WTC11 (cell line): ENCODE data around the gene ERAS. TPM values are rescaled to one million over a fixed set of nuclear protein-coding genes. Genes with fewer than 3 reads are reported as not detected.

Source experiments
- ATAC-seq: fragments of 200-7000 bp; cut with Tn5 transposase; 2 replicates; pipeline ENCODE4 v1.10.0; 2021; ENCODE audit warnings: mild to moderate bottlenecking, moderate library complexity
- CTCF ChIA-PET: fragments of 300-600 bp; sonication (Branson Sonifier 250); formaldehyde crosslinking; loops from one replicate; lab custom pipeline; 2021; ENCODE audit warnings: antibody characterized with exemption; lab: Charles Lee
- POLR2A ChIA-PET: fragments of 350-600 bp; sonication (Branson Sonifier 250); formaldehyde crosslinking; loops from one replicate; lab custom pipeline; 2021; ENCODE audit warnings: antibody characterized with exemption; lab: Charles Lee
- DNase-seq: peaks from one replicate; pipeline ENCODE4 v3.0.0; 2021; ENCODE audit warnings: low spot score
- H3K27ac Mint-ChIP-seq: 2 replicates; pipeline ENCODE4 v1.8.0; 2021; ENCODE audit warnings: mixed read lengths
- H3K27me3 Mint-ChIP-seq: 2 replicates; pipeline ENCODE4 v1.8.0; 2021; ENCODE audit warnings: low read depth, mild to moderate bottlenecking, moderate library complexity, mixed read lengths
- H3K36me3 Mint-ChIP-seq: 2 replicates; pipeline ENCODE4 v1.8.0; 2021; ENCODE audit warnings: mixed read lengths
- H3K4me1 Mint-ChIP-seq: 2 replicates; pipeline ENCODE4 v1.8.0; 2022; ENCODE audit warnings: mixed read lengths
- H3K4me3 Mint-ChIP-seq: 2 replicates; pipeline ENCODE4 v1.8.0; 2021; ENCODE audit warnings: mild to moderate bottlenecking, moderate library complexity, mixed read lengths
- H3K9me3 Mint-ChIP-seq: 2 replicates; pipeline ENCODE4 v1.8.0; 2021; ENCODE audit warnings: mixed read lengths
- CBFB ChIP-seq: sonication (generic); formaldehyde crosslinking; IDR thresholded peaks from 2 replicates; pipeline ENCODE4 v1.8.1; 2022; ENCODE audit warnings: mild to moderate bottlenecking, low read depth, missing genetic modification reagents
- CREM ChIP-seq: sonication (generic); formaldehyde crosslinking; IDR thresholded peaks from 2 replicates; pipeline ENCODE4 v1.8.1; 2022; ENCODE audit warnings: mild to moderate bottlenecking, missing genetic modification reagents, moderate library complexity
- FOXP1 ChIP-seq: sonication (generic); formaldehyde crosslinking; IDR thresholded peaks from 2 replicates; pipeline ENCODE4 v1.8.0; 2022; ENCODE audit warnings: missing genetic modification reagents, mild to moderate bottlenecking, moderate library complexity, borderline replicate concordance
- GRHL2 ChIP-seq: fragments of 250-450 bp; sonication (Bioruptor Pico); IDR thresholded peaks from 2 replicates; pipeline ENCODE4 v1.8.0; 2022; ENCODE audit warnings: mild to moderate bottlenecking, moderate library complexity; ENCODE audit not compliant: insufficient replicate concordance, severe bottlenecking
- RELA ChIP-seq: sonication (generic); formaldehyde crosslinking; IDR thresholded peaks from 2 replicates; pipeline ENCODE4 v1.8.1; 2022; ENCODE audit warnings: missing genetic modification reagents, mild to moderate bottlenecking, borderline replicate concordance
- SMAD3 ChIP-seq: sonication (generic); formaldehyde crosslinking; IDR thresholded peaks from 2 replicates; pipeline ENCODE4 v1.8.0; 2022; ENCODE audit warnings: missing genetic modification reagents, mild to moderate bottlenecking, borderline replicate concordance
- SOX15 ChIP-seq: fragments of 250-450 bp; sonication (Bioruptor Pico); IDR thresholded peaks from 2 replicates; pipeline ENCODE4 v1.9.0; 2021; ENCODE audit warnings: mild to moderate bottlenecking
- ZNF671 ChIP-seq: fragments of 250-450 bp; sonication (Bioruptor Pico); IDR thresholded peaks from 2 replicates; pipeline ENCODE4 v1.8.0; 2021; ENCODE audit warnings: mild to moderate bottlenecking
- total RNA-seq: library from RNA; stranded (reverse); gene quantifications from 3 replicates; pipeline ENCODE4 v1.2.3, GENCODE V29; 2021
- TF ChIP-seq, protein P1 (sequence below): sonication (generic); formaldehyde crosslinking; IDR thresholded peaks from 2 replicates; pipeline ENCODE4 v1.8.0; 2022; ENCODE audit warnings: mild to moderate bottlenecking, missing genetic modification reagents
- TF ChIP-seq, protein P2 (sequence below): fragments of 250-450 bp; sonication (Bioruptor Pico); conservative IDR thresholded peaks from 2 replicates; pipeline ENCODE4 v1.9.0; 2021; ENCODE audit warnings: mild to moderate bottlenecking
- TF ChIP-seq, protein P3 (sequence below): sonication (generic); formaldehyde crosslinking; IDR thresholded peaks from 2 replicates; pipeline ENCODE4 v1.8.1; 2022; ENCODE audit warnings: mild to moderate bottlenecking, moderate library complexity, missing genetic modification reagents
- TF ChIP-seq, protein P4 (sequence below): sonication (generic); formaldehyde crosslinking; IDR thresholded peaks from 2 replicates; pipeline ENCODE4 v1.8.0; 2022; ENCODE audit warnings: mild to moderate bottlenecking, missing genetic modification reagents
- TF ChIP-seq, protein P5 (sequence below): sonication (generic); formaldehyde crosslinking; IDR thresholded peaks from 2 replicates; pipeline ENCODE4 v1.8.1; 2022; ENCODE audit warnings: low read depth, missing genetic modification reagents, borderline replicate concordance
- TF ChIP-seq, protein P6 (sequence below): sonication (generic); formaldehyde crosslinking; IDR thresholded peaks from 2 replicates; pipeline ENCODE4 v1.8.1; 2022; ENCODE audit warnings: missing genetic modification reagents, borderline replicate concordance
- TF ChIP-seq, protein P7 (sequence below): sonication (generic); formaldehyde crosslinking; conservative IDR thresholded peaks from 2 replicates; pipeline ENCODE4 v1.8.1; 2022; ENCODE audit warnings: mild to moderate bottlenecking, missing genetic modification reagents
- TF ChIP-seq, protein P8 (sequence below): fragments of 250-450 bp; sonication (Bioruptor Pico); IDR thresholded peaks from 2 replicates; pipeline ENCODE4 v1.9.0; 2021; ENCODE audit warnings: mild to moderate bottlenecking, borderline replicate concordance
- TF ChIP-seq, protein P9 (sequence below): sonication (generic); formaldehyde crosslinking; IDR thresholded peaks from 2 replicates; pipeline ENCODE4 v1.8.1; 2022; ENCODE audit warnings: low read depth, mild to moderate bottlenecking, moderate library complexity, missing genetic modification reagents, borderline replicate concordance

The ERAS gene
- total RNA-seq, 1 experiment from 2014 or later = not detected

DNA sequence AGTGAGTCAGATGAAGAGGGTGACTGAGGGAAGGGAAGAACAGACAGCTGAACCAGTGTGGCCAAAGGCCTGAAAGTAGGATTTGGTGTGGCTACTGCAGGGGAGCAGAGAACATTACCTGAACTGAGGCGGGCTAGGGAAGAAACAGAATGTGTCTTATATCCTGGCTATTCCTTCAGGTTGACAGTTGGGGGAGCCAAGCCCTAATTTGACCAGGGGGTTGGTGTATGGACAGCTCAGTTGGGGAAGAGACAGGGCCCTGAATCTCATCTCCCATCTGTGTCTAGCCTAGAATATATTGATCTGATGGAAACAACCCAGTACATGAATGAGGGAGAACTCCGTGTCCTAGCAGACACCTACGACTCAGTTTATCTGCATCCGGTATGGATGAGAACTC, 20.2 kb upstream of the ERAS start (continued):
- TF ChIP-seq, protein P1, sequence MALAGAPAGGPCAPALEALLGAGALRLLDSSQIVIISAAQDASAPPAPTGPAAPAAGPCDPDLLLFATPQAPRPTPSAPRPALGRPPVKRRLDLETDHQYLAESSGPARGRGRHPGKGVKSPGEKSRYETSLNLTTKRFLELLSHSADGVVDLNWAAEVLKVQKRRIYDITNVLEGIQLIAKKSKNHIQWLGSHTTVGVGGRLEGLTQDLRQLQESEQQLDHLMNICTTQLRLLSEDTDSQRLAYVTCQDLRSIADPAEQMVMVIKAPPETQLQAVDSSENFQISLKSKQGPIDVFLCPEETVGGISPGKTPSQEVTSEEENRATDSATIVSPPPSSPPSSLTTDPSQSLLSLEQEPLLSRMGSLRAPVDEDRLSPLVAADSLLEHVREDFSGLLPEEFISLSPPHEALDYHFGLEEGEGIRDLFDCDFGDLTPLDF (CRISPR knock-in tag) = no peak
- TF ChIP-seq, protein P2, sequence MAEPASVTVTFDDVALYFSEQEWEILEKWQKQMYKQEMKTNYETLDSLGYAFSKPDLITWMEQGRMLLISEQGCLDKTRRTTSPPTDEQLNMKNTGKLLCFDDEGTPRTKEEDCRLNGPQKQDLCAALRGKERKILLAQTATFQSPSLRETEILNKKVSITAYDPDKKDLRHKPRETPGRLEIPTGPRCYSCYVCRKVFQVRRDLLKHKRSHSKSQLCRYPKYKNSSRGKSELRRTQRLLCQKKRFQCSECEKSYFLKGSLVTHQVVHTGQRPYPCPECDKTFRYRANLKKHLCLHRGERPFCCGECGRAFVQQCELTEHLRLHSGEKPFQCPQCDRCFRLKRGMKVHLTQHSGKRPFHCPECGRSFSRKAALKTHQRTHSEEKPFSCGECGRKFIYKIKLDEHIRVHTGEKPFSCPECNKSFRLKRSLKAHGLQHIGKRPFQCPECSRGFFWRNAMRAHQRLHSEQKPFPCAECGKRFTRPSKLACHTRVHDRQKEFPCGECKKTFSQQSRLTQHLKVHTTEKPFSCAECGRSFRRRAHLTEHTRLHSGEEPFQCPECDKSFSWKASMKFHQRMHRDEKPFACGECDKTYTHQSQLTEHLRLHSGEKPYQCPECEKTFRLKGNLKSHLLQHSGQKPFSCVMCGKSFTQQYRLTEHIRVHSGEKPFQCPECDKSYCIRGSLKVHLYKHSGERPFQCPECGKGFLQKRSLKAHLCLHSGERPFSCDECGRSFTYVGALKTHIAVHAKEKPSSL = no peak

DNA sequence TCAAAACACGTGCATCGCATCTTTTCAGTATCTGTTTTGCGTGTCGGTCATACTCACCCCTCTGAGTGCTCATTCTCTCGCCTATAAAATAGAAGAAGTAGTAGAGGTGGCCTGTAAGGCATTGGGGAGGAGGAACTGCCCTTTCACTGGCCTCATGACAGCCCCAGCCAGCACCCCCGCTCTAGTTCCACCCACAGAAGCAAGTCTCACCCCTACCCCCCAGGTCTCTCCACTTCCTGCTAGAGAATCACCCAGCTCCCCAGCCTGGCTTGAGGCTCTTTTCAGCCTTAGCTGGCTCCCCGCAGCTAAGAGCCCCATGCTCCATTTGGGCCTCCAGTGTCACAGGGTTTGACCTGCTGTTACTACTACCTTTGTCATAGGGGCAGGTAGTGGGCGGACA, 12.7 kb upstream of the ERAS start:
- CTCF ChIA-PET = no interaction called here
- H3K27me3 Mint-ChIP-seq = no peaks in the 10 kb centered on the region
- H3K4me3 Mint-ChIP-seq = no peak overlapping the region
- DNase-seq = no peak
- peaks cover 3% of the 10 kb centered on the region; the same call in 1 of the 2 replicates for H3K36me3 Mint-ChIP-seq
- H3K4me1 Mint-ChIP-seq = no peaks in the 10 kb centered on the region
- POLR2A ChIA-PET = no interaction called here
- TF ChIP-seq ZNF671 (CRISPR knock-in tag) = no peak
- TF ChIP-seq, protein P3, sequence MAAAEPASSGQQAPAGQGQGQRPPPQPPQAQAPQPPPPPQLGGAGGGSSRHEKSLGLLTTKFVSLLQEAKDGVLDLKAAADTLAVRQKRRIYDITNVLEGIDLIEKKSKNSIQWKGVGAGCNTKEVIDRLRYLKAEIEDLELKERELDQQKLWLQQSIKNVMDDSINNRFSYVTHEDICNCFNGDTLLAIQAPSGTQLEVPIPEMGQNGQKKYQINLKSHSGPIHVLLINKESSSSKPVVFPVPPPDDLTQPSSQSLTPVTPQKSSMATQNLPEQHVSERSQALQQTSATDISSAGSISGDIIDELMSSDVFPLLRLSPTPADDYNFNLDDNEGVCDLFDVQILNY (CRISPR knock-in tag) = no peak
- TF ChIP-seq, protein P4, sequence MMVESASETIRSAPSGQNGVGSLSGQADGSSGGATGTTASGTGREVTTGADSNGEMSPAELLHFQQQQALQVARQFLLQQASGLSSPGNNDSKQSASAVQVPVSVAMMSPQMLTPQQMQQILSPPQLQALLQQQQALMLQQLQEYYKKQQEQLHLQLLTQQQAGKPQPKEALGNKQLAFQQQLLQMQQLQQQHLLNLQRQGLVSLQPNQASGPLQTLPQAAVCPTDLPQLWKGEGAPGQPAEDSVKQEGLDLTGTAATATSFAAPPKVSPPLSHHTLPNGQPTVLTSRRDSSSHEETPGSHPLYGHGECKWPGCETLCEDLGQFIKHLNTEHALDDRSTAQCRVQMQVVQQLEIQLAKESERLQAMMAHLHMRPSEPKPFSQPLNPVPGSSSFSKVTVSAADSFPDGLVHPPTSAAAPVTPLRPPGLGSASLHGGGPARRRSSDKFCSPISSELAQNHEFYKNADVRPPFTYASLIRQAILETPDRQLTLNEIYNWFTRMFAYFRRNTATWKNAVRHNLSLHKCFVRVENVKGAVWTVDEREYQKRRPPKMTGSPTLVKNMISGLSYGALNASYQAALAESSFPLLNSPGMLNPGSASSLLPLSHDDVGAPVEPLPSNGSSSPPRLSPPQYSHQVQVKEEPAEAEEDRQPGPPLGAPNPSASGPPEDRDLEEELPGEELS (CRISPR knock-in tag) = no peak
- TF ChIP-seq FOXP1 (CRISPR knock-in tag) = no peak
- no peak for TF ChIP-seq RELA (CRISPR knock-in tag)
- no peak for TF ChIP-seq CBFB (CRISPR knock-in tag)
- TF ChIP-seq, protein P5, sequence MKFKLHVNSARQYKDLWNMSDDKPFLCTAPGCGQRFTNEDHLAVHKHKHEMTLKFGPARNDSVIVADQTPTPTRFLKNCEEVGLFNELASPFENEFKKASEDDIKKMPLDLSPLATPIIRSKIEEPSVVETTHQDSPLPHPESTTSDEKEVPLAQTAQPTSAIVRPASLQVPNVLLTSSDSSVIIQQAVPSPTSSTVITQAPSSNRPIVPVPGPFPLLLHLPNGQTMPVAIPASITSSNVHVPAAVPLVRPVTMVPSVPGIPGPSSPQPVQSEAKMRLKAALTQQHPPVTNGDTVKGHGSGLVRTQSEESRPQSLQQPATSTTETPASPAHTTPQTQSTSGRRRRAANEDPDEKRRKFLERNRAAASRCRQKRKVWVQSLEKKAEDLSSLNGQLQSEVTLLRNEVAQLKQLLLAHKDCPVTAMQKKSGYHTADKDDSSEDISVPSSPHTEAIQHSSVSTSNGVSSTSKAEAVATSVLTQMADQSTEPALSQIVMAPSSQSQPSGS = no peak
- TF ChIP-seq, protein P6, sequence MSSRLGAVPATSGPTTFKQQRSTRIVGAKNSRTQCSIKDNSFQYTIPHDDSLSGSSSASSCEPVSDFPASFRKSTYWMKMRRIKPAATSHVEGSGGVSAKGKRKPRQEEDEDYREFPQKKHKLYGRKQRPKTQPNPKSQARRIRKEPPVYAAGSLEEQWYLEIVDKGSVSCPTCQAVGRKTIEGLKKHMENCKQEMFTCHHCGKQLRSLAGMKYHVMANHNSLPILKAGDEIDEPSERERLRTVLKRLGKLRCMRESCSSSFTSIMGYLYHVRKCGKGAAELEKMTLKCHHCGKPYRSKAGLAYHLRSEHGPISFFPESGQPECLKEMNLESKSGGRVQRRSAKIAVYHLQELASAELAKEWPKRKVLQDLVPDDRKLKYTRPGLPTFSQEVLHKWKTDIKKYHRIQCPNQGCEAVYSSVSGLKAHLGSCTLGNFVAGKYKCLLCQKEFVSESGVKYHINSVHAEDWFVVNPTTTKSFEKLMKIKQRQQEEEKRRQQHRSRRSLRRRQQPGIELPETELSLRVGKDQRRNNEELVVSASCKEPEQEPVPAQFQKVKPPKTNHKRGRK (CRISPR knock-in tag) = no peak
- TF ChIP-seq SMAD3 (CRISPR knock-in tag) = no peak
- TF ChIP-seq CREM (CRISPR knock-in tag) = no peak
- no peak overlapping the region for H3K27ac Mint-ChIP-seq
- ATAC-seq = no peak
- H3K9me3 Mint-ChIP-seq = no peaks in the 10 kb centered on the region

DNA sequence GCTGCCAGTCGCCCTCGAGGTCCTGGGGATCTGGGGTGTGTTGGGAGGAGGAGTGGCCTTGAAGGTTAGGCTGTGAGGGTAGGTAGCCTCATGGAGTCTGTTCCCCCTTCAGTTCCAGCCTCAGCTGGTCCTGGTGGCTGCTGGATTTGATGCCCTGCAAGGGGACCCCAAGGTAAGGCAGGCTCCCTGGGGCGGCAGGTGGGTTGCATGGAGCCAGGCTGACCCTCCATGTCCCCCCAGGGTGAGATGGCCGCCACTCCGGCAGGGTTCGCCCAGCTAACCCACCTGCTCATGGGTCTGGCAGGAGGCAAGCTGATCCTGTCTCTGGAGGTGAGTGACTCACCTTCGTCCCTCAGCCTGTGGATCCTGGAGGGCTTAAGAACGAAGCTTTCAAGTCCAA, 11.6 kb upstream of the ERAS start:
- Mint-ChIP-seq H3K27me3 (no peaks in the 10 kb centered on the region), H3K27ac (no peak overlapping the region), H3K36me3 (peaks cover 3% of the 10 kb centered on the region), H3K9me3 (no peaks in the 10 kb centered on the region), H3K4me3 (no peak overlapping the region), H3K4me1 (no peaks in the 10 kb centered on the region)
- no peak for ATAC-seq
- DNase-seq = no peak
- POLR2A ChIA-PET = no interaction called here
- CTCF ChIA-PET = no interaction called here
- TF ChIP-seq, protein P7, sequence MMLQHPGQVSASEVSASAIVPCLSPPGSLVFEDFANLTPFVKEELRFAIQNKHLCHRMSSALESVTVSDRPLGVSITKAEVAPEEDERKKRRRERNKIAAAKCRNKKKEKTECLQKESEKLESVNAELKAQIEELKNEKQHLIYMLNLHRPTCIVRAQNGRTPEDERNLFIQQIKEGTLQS (CRISPR knock-in tag) = no peak
- TF ChIP-seq, protein P8, sequence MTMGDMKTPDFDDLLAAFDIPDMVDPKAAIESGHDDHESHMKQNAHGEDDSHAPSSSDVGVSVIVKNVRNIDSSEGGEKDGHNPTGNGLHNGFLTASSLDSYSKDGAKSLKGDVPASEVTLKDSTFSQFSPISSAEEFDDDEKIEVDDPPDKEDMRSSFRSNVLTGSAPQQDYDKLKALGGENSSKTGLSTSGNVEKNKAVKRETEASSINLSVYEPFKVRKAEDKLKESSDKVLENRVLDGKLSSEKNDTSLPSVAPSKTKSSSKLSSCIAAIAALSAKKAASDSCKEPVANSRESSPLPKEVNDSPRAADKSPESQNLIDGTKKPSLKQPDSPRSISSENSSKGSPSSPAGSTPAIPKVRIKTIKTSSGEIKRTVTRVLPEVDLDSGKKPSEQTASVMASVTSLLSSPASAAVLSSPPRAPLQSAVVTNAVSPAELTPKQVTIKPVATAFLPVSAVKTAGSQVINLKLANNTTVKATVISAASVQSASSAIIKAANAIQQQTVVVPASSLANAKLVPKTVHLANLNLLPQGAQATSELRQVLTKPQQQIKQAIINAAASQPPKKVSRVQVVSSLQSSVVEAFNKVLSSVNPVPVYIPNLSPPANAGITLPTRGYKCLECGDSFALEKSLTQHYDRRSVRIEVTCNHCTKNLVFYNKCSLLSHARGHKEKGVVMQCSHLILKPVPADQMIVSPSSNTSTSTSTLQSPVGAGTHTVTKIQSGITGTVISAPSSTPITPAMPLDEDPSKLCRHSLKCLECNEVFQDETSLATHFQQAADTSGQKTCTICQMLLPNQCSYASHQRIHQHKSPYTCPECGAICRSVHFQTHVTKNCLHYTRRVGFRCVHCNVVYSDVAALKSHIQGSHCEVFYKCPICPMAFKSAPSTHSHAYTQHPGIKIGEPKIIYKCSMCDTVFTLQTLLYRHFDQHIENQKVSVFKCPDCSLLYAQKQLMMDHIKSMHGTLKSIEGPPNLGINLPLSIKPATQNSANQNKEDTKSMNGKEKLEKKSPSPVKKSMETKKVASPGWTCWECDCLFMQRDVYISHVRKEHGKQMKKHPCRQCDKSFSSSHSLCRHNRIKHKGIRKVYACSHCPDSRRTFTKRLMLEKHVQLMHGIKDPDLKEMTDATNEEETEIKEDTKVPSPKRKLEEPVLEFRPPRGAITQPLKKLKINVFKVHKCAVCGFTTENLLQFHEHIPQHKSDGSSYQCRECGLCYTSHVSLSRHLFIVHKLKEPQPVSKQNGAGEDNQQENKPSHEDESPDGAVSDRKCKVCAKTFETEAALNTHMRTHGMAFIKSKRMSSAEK = no peak
- TF ChIP-seq, protein P9, sequence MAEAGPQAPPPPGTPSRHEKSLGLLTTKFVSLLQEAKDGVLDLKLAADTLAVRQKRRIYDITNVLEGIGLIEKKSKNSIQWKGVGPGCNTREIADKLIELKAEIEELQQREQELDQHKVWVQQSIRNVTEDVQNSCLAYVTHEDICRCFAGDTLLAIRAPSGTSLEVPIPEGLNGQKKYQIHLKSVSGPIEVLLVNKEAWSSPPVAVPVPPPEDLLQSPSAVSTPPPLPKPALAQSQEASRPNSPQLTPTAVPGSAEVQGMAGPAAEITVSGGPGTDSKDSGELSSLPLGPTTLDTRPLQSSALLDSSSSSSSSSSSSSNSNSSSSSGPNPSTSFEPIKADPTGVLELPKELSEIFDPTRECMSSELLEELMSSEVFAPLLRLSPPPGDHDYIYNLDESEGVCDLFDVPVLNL = no peak
- TF ChIP-seq GRHL2 = no peak
- TF ChIP-seq SOX15 (CRISPR knock-in tag) = no peak
